NCI-H510A (cell line): Measurements from ENCODE around the gene MAPK14.

Experiments used
- DNase-seq: peaks from one replicate; lab custom pipeline; 2025; lab: John Stamatoyannopoulos, UW

MAPK14 gene

GRCh38 chr6:36102853-36103252, 75.2 kb downstream of the MAPK14 start:
- DNase-seq = no peak

- DNase-seq = no peak
Measured at GRCh38 chr6:36104836-36105235, 77.2 kb downstream of the MAPK14 start.

- DNase-seq = no peak
Measured at GRCh38 chr6:36109092-36109491, 81.5 kb downstream of the MAPK14 start.

GRCh38 chr6:36110050-36110449, 82.4 kb downstream of the MAPK14 start:
- DNase-seq = no peak

GRCh38 chr6:36110863-36111262, 83.3 kb downstream of the MAPK14 start:
- DNase-seq = no peak

GRCh38 chr6:36111526-36111925, 83.9 kb downstream of the MAPK14 start:
- DNase-seq = no peak

- no peak for DNase-seq
Measured at GRCh38 chr6:36113049-36113448, 85.4 kb downstream of the MAPK14 start.

- DNase-seq = no peak
Measured at GRCh38 chr6:36113703-36114102, 86.1 kb downstream of the MAPK14 start.

- no peak for DNase-seq
Measured at GRCh38 chr6:36114798-36115408, 87.3 kb downstream of the MAPK14 start.

- DNase-seq = no peak
Measured at GRCh38 chr6:36115412-36115811, 87.8 kb downstream of the MAPK14 start.

- no peak for DNase-seq
Measured at GRCh38 chr6:36116066-36116864, 88.7 kb downstream of the MAPK14 start.

GRCh38 chr6:36116943-36117342, 89.3 kb downstream of the MAPK14 start:
- no peak for DNase-seq

GRCh38 chr6:36117658-36118549, 90.3 kb downstream of the MAPK14 start:
- DNase-seq = no peak

- DNase-seq = peak; percentile 51
Measured at GRCh38 chr6:36118550-36119107, 91.0 kb downstream of the MAPK14 start.

GRCh38 chr6:36119209-36119608, 91.6 kb downstream of the MAPK14 start:
- no peak for DNase-seq

GRCh38 chr6:36120018-36120417, 92.4 kb downstream of the MAPK14 start:
- DNase-seq = no peak

GRCh38 chr6:36120539-36120938, 92.9 kb downstream of the MAPK14 start:
- DNase-seq = peak; percentile 44

GRCh38 chr6:36120979-36121786, 93.6 kb downstream of the MAPK14 start:
- peak; percentile 10 for DNase-seq

- DNase-seq = no peak
Measured at GRCh38 chr6:36121787-36122494, 94.3 kb downstream of the MAPK14 start.

GRCh38 chr6:36122495-36123269, 95.1 kb downstream of the MAPK14 start:
- DNase-seq = no peak
